GM21367 (cell line): ENCODE measurements around the gene CD33.
"Not testable (repeated sequence)": the region's sequence is repeated elsewhere in the genome, so short reads cannot be mapped to it uniquely, and the experiment has no call there.

ENCODE experiments used
- ATAC-seq: cut with Tn5 transposase; IDR thresholded peaks from one replicate; pipeline ENCODE4 v1.9.1; 2021; ENCODE audit not compliant: unreplicated experiment

CD33 gene

DNA sequence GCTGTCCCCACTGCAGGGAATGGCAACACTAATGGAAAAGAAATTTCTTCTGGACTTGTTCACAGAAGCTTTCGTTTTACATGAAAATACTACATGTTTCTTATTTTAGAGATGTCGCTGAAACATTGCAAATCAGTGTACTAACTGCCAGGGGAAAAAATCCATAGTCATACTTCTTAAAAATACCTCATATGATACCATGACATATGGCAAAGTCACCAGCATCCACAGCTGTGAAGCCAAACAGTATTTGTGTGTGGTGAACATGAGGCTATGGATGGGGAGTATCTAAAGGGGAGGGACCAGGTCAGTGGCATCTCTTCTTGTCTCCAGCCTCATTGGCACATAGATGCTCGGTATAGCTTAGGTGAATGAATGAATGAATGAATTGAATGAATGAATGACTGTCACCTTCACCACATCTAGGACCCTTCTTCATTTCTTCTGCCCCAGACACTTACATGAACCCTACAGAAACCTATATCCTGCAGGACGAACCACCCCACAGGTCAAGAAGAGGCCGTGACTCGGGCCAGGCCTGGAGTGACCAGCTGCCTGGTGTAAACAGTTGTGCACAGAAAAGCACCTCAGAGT, 14.6 kb upstream of the CD33 start:
- ATAC-seq = no peak

DNA sequence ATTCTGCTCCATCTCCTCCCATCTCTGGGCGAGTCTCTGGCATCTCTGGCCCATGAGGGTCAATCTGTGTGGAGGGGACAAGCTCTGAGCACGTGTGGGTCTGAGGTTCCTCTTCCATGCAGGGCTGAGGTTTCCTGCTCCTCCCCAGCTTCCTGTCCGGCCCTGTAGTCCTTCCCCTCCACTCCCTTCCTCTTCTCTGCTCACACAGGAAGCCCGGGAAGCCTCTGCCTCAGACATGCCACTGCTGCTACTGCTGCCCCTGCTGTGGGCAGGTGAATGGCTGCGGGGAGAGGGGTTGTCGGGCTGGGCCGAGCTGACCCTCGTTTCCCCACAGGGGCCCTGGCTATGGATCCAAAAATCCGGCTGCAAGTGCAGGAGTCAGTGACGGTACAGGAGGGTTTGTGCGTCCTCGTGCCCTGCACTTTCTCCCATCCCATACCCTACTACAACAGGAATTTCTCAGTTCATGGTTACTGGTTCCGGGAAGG, 14.0 kb upstream of the CD33 start:
- ATAC-seq = not testable (repeated sequence)

DNA sequence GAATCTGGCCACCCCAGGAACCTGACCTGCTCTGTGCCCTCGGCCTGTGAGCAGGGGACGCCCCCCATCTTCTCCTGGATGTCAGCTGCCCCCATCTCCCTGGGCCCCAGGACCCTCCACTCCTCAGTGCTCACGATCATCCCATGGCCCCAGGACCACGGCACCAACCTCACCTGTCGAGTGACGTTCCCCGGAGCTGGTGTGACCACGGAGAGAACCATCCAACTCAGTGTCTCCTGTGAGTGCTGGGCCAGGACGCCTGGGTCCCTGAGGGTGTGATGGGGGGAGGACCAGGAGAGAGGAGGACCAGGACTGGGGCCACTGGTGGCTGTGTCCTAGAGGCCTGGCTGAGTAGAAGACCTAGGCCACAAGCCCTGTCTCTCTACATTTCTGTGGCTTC, 13.0 kb upstream of the CD33 start:
- no peak for ATAC-seq

DNA sequence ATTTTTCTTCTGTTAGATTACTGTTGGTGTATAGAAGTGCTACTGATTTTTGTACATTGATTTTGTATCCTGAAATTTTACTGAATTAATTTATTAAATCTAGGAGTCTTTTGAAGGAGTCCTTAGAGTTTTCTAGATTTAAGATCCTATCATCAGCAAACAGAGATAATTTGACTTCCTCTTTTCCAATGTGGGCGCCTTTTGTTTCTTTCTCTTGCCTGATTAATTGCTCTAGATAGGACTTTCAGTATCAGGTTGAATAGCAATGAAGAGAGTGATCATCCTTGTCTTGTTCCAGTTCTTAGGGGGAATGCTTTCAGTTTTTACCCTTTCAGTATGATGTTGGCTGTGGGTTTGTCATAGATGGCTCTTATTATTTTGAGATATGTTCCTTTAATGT, 5.6 kb upstream of the CD33 start:
- no peak for ATAC-seq

DNA sequence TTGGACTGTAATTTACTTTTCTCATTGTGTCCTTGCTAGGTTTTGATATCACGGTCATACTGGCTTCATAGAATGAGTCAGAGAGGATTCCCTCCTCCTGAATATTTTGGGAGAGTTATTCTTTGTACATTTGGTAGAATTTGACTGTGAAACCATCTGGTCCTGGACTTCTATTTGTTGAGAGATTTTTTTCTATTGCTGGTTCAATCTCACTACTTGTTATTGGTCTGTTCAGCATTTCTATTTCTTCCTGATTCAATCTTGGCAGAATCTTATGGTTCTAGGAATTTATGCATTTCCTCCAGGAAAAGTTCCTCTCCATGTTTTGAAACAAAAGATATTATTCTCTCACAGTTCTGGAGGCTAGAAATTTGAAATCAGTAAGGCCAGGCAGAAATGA, 4.9 kb upstream of the CD33 start:
- no peak for ATAC-seq

DNA sequence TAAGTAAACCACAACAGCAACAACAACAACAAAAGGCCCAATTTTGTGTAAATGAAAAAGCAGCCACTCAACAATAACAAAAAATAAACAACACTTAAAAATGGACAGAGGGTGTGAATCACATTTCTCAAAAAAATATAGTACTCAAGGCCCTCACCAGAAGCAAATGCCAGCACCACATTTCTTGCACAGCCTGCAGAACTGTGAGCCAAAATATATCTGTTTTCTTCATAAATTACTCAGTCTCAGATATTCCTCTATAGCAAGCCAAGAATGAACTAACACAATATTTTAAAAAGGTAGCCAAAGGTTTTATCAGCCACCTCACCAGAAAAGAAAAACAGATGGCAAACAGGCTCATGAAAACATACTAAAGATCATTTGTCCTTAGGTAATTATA, 3.9 kb upstream of the CD33 start:
- ATAC-seq = no peak

DNA sequence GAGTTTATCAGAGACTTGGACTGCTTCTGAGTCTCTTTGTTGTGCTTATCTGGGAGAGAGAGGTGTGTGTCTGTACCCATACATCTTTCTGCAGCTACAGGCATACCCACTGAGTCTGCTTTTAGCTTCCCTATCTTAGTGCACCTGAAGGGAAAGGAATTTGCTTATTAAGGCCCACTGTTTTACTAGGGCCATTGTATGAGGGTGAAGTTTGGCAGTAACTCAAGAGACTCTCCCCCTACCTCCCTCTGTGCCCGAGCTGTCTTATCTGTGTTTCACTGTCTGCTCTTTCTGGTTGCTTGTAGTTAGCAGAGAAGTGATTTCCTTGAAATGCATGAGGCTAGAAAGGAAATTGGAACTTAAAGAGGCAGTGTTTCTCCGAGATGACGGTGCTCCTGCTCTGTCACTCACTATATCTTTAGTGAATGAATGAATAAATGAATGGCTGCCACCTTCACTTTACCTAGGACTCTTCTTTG, 678 bp upstream of the CD33 start:
- no peak for ATAC-seq

DNA sequence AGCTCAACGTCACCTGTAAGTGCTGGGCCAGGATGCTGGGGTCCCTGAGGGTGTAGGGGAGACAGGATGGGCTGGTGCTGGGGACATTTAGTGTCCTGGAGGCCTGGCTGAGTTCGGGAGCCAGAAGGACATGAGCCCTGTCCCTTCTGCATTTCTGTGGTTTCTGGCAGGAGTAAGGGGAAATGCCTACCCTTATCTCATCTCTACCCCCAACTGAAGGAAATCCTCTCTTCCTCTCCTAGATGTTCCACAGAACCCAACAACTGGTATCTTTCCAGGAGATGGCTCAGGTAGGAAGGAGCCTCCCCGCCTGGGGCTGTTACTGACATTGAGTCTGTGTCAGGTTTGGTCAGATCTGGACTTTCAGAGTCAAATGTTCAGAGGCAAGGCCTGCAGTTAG, 1.2 kb downstream of the CD33 start:
- no peak for ATAC-seq

DNA sequence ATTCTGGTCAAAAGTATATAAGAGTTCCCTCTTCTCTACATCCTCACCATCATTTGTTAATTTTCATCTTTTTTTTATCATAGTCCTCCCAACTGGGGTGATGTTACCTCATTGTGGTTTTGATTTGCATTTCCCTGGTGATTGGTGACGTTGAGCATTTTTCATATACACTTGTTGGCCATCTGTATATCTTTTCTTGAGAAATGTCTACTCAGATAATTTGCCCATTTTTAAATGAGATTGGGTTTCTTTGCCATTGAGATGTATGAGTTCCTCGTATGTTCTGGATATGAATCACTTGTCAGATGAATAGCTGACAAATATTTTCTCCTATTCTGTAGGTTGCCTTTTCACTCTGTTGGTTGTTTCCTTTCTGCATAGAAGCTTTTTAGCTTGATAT, 2.4 kb downstream of the CD33 start:
- ATAC-seq = no peak

DNA sequence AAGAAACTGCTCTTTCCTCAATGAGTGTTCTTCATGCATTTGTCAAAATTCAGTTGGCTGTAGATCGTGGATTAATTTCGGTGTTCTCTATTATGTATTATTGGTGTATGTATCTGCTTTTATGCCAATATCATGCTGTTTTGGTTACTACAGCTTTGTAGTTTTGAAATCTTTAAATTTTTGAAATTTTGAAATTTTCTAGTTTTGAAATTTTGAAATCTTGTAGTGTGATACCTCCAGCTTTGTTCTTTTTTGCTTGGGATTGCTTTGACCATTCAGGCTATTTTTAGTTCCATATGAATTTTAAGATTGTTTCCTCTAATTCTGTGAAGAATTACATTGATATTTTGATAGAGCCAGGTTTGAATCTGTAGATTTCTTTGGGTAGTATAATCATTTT, 3.1 kb downstream of the CD33 start:
- ATAC-seq = no peak

DNA sequence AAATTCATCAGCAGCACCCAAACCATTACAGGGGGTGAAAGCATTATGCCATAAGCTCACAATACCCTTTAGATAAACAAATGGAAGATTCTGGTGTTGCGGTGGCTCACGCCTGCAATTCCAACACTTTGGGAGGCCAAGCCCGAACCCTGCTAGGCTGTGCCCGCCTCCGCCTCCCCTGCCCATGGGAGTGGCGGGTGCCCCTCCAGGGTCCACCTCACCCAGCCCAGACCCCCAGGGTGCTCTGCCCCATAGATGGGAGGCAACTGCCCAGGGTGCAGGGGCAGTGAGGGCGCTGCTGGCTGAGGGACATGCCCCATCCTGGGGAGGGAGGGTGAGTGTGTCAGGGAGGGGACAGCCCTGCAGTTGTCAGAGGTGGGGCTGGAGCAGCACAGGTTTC, 16.0 kb downstream of the CD33 start:
- ATAC-seq = no peak

DNA sequence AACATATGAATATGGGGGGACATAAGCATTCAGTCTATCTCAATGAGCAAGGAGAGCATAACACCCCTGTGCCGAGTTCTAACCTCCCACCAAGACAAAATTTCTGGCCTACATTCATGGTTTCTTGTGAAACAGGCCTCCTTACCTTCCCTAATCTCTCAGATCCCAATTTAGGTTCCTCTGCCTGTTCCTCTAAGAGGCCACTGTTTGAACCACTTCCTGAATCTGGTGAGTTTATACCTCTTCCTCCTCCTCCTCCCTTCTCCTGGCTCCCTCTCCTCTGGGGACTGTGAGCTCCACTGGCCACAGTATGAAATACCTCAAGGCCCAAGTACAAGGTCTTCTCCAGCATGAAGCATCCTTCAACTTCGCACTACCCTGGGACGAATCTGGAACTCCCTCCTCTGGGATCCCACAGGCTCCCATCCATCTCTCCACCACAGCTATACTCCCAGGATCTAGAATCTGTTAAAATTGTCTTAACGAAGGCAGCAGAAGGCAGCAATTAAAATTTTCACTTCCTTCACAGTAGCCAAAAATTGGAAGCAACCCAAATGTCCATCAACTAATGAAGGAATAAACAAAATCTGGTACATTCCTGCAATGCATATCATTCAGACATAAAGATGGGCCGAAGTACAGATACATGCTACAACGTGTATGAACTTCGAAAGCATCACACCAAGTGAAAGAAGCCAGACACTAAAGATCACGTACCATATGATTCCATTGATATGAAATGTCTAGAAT, 18.2 kb downstream of the CD33 start:
- no peak for ATAC-seq

DNA sequence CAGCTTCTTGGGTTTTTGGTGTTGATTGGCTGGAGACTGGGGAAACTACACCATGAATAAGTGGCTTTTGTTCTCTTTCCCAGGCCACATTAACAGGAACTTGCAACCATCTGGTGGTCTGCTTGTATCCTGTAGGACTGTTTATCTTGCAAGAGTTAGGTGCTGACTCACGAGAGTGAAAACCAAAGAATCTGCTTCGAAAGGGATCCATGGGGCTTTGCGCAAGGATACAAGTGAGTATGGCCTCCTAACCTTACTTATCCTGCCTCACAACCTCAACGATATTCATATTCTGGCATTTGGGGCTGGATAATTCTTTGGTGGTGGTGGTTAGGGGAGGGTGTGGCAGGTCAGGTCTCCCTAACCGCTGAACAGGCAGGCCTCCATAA, 21.3 kb downstream of the CD33 start:
- no peak for ATAC-seq

DNA sequence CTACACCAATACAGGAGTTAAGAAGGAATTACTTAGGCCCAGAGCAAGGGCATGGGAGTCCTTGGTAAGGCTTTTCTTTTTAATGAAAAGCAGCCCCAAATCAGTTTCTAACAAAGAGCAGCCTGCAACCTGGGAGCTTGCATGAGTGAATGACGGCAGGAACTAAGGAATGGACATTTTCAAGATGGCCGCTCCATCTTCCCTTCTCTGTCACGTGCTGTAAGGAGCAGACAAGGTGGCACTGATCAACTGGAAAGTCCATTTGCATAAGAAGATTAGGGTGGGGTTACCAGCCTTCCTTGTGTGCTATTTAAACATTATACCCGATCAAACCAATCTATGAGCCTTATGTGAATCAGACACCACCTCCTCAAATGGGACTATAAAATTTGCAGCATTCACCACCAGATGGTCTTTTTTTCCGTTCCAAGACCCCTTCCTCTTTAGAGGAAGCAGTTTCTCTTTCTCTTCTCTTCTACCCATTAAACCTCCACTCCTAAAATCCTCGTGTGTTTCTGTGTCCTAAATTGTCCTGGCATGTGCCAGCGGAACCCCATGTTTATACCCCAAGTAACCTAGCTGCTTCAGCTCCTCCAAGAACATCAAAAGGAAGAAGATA, 23.2 kb downstream of the CD33 start:
- no peak for ATAC-seq

DNA sequence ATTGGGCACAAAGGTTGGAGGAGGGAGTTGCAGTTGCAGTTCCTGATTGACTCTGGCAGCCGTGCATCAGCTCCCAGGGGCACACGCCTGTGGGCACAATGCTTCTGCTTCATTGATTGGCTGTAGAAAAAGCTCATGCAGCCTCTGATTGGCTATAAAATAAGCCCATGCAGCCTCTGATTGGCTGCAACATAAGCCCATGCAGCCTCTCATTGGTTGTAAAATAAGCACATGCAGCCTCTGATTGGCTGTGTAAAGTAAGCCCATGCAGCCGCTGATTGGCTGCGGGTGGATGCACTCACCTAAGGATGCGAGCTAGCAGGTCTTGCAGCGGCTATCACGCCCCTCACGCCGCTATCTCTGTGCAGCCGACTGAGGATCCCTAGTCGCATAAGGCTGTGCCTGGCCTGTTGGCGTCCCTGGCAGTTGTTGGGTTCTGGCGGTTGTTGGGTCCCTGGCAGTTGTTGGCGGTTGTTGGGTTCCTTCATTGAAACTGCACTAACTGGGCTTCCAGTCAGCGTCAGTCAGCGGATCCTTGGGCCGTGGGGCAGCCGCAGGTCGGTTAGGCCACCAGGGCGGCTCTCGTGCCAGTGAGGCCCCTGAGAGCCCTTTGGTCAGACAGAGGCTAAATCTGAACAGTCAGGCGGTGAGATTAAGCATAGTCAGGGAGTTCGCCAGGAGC, 26.0 kb downstream of the CD33 start, which contains the start of gene SIGLECL1:
Gene SIGLECL1 (plus strand): TSS at position 295 of the 682 bp plus-strand sequence. CDS start 12,993 bp downstream, outside the sequence.
- ATAC-seq = no peak

DNA sequence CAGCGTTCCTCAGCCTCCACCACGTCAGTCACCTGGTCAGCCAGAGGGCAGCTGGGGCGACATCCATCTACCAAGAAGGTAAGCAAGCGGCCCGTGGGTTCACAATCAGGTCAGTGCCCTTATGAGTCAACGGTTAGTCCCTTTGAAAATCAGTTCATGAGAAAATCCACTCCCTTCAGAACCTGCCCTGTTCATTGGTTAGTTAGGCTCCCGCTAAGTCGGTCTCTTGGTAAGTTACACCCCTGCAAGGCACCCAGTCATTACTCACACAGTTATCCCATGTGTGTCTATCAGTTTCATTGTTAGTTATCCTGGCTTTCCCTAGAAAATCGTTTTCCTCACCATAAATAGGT, 26.6 kb downstream of the CD33 start:
- no peak for ATAC-seq

DNA sequence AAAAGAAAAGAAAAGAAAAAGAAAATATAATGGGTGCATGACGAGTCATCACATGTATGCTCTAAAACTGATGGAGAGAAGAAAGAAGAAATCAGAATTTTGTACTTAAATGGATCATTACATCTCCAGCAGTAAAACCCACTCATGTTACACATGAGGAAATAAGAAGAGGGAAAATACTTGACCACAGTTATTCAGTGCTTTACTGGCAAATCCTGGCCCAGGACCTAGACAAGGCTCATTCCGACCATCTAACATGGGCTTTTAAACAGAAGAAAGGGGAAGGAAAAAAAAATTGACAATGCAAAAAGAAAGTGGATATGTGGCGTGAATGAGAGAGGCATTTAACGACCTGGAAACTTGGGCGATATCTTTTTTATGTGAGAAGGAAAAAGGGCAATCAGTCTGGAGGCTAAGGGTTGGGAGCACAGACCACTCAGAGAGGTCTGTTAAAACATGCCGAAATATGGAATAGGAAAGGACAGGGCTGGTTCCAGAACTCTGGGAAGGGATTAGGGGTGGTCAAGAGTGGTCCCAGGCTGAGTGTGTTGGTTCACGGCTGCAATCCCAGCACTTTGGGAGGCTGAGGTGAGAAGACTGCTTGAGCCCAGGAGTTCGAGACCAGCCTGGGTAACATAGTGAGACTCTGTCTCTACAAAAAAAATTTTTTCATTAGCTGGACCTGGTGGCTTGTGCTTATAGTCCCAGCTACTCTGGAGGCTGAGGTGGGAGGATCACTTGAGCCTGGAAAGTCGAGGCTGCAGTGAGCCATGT, 27.6 kb downstream of the CD33 start:
- ATAC-seq = no peak

DNA sequence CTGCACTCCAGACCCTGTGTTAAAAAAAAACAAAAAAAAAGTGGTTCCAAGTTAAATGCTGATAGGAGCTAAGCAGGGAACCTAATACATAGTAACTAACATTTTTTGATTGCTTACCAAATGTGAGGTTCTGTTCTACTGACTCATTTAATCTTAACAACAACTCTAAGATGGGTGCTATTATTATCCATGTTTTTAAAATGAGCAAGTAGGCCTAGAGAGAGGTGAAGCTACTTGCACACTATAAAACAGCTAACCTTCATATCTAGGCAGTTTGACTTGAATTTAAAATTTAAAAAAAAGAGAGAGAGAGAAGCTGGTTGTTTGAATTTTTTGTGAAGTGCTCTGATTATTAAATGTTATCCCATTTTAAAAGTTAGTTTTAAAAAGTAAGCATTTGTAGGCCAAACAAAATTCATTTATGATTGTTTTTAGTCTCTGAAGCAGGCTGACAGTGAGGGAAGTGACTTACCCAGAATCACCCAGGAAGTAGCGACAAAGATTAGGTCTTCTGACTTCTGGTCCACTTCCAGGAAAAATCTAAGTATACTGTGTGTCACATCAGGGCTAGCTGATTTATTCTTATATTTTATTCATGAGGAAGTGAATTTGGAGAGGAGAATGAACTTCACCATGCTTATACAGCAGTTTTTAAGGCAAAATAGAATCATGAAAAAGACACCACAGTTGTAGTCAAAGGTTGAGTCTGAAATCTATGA, 28.4 kb downstream of the CD33 start:
- no peak for ATAC-seq

DNA sequence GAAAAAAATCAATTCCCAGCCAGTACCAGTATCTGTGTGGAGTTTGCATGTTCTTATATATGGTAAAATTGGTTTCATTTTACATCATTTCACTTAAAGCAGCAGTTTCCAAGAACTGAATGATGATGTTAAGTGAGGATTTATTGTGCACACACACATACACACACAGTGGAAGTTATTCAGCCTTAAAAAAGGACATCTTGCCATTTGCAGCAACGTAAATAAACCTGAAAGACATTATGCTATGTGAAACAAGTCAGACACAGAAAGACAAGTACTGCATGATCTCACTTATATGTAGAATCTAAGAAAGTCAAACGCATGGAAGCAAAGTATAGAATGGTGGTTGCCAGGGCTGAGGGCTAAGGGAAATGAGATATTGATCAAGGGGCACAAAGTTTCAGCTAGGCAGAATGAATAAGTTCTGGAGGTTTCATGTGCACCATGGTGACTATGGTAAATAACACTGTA, 31.3 kb downstream of the CD33 start:
- ATAC-seq = no peak

DNA sequence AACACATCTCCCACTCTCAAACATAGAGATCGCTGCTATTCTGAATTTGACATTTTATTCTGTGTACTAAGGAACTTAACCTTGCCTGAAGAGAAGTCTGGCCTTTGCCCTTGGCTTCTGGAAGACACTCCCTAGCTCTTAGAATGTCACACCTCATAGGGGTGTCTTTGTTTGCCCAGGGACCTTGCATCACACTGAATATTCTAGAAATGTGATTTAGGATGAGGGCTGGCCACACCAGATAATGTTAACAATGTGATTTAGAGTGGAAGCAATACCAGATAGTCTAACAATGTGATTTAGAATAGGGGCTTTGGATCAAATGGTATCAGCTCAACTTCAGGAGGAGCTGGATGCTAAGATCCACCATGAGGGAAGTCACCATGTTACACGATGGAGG, 32.6 kb downstream of the CD33 start:
- no peak for ATAC-seq
